ENCODE data around the gene PLCB1.

The PLCB1 gene

DNA sequence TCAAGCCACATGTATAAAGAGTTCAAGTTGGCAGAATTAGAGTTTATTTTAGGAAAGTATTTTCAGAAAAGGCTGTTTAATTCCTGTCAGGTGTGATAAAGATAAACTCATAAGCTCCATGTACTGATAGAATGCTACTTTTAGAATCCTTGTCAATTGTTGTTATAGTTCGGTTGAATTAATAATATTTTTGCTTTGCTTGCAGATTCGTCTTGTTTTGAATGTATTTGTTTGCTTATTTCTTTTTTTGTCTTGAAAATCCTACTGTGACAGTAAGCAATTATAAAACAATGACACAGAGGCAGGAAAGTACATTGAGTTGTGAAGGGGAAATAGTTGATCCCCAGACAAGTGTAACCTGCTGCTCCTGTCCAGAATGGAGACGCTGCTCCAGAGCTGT is 602.9 kb downstream of the PLCB1 start:
- Histone ChIP-seq H3K79me2 (ENCODE audit: insufficient read depth, low read length) (no peaks in the 10 kb centered on the region), H3K9ac (ENCODE audit: low read length) (no peak overlapping the region), H3K27me3 (ENCODE audit: insufficient read depth, low read length) (no peaks in the 10 kb centered on the region; the same call in 1 of the 2 replicates), H4K20me1 (ENCODE audit: insufficient read depth, low read length) (no peaks in the 10 kb centered on the region), H3F3A (ENCODE audit: insufficient read depth, low read length) (no peaks in the 10 kb centered on the region), H2AFZ (ENCODE audit: low read length) (no peak overlapping the region), H3K27ac (ENCODE audit: low read depth, low read length, poor library complexity, severe bottlenecking) (no peak overlapping the region), H3K4me1 (ENCODE audit: insufficient read depth, low read length, severe bottlenecking) (no peaks in the 10 kb centered on the region), H3K9me3 (ENCODE audit: low read length) (no peaks in the 10 kb centered on the region), H3K9me2 (ENCODE audit: low read depth, low read length) (no peaks in the 10 kb centered on the region), H3K4me2 (ENCODE audit: low read length) (no peak overlapping the region), H3K4me3 (ENCODE audit: low read depth, low read length, poor library complexity, severe bottlenecking) (no peak overlapping the region), H3K36me3 (ENCODE audit: insufficient read depth, low read length) (no peaks in the 10 kb centered on the region)
- TF ChIP-seq, protein P1, sequence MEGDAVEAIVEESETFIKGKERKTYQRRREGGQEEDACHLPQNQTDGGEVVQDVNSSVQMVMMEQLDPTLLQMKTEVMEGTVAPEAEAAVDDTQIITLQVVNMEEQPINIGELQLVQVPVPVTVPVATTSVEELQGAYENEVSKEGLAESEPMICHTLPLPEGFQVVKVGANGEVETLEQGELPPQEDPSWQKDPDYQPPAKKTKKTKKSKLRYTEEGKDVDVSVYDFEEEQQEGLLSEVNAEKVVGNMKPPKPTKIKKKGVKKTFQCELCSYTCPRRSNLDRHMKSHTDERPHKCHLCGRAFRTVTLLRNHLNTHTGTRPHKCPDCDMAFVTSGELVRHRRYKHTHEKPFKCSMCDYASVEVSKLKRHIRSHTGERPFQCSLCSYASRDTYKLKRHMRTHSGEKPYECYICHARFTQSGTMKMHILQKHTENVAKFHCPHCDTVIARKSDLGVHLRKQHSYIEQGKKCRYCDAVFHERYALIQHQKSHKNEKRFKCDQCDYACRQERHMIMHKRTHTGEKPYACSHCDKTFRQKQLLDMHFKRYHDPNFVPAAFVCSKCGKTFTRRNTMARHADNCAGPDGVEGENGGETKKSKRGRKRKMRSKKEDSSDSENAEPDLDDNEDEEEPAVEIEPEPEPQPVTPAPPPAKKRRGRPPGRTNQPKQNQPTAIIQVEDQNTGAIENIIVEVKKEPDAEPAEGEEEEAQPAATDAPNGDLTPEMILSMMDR (IDR thresholded peaks at IDR 0.05; ENCODE audit: low read length): no peak
- no peak for TF ChIP-seq EZH2 (IDR thresholded peaks at IDR 0.05; ENCODE audit: borderline replicate concordance, low read length)

GRCh38 chr20:8735674-8736073 is 603.6 kb downstream of the PLCB1 start:
- H2AFZ ChIP-seq (ENCODE audit: low read length): no peak overlapping the region
- no peaks in the 10 kb centered on the region; the same call in 1 of the 2 replicates for H3K27me3 ChIP-seq (ENCODE audit: insufficient read depth, low read length)
- no peaks in the 10 kb centered on the region for H3K9me2 ChIP-seq (ENCODE audit: low read depth, low read length)
- no peak overlapping the region for H3K9ac ChIP-seq (ENCODE audit: low read length)
- no peak overlapping the region for H3K4me3 ChIP-seq (ENCODE audit: low read depth, low read length, poor library complexity, severe bottlenecking)
- TF ChIP-seq EZH2 (IDR thresholded peaks at IDR 0.05; ENCODE audit: borderline replicate concordance, low read length): no peak
- TF ChIP-seq, protein P1 (IDR thresholded peaks at IDR 0.05; ENCODE audit: low read length): no peak
- H3K27ac ChIP-seq (ENCODE audit: low read depth, low read length, poor library complexity, severe bottlenecking): no peak overlapping the region
- no peaks in the 10 kb centered on the region for H3K4me1 ChIP-seq (ENCODE audit: insufficient read depth, low read length, severe bottlenecking)
- H3K4me2 ChIP-seq (ENCODE audit: low read length): no peak overlapping the region
- no peaks in the 10 kb centered on the region for H3F3A ChIP-seq (ENCODE audit: insufficient read depth, low read length)
- H3K36me3 ChIP-seq (ENCODE audit: insufficient read depth, low read length): no peaks in the 10 kb centered on the region
- no peaks in the 10 kb centered on the region for H3K9me3 ChIP-seq (ENCODE audit: low read length)
- H3K79me2 ChIP-seq (ENCODE audit: insufficient read depth, low read length): no peaks in the 10 kb centered on the region
- H4K20me1 ChIP-seq (ENCODE audit: insufficient read depth, low read length): no peaks in the 10 kb centered on the region

DNA sequence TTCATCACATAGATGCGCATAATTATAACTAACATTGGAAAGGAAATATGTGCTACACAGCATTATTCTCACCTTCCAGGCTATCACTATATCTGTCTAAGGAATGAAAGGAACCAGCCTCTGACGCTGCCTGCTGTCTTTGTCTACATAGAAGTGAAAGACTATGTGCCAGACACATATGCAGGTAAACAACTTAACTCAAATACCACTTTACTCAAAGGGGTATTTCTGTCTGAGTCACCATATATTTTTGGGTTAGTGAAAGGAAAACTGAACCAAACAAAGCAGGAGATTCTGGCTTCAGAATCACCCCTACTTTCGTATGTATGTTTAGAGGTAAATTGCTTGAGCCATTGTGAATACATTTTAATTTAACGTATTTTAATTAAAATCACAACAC is 608.2 kb downstream of the PLCB1 start:
- no peak for TF ChIP-seq EZH2 (IDR thresholded peaks at IDR 0.05; ENCODE audit: borderline replicate concordance, low read length)
- TF ChIP-seq, protein P1 (IDR thresholded peaks at IDR 0.05; ENCODE audit: low read length): no peak
- no peaks in the 10 kb centered on the region; the same call in 1 of the 2 replicates for H3K27me3 ChIP-seq (ENCODE audit: insufficient read depth, low read length)

More for the DNA sequence above, 608.2 kb downstream of the PLCB1 start:
- Histone ChIP-seq H3F3A (ENCODE audit: insufficient read depth, low read length) (no peaks in the 10 kb centered on the region), H3K9me3 (ENCODE audit: low read length) (no peaks in the 10 kb centered on the region), H2AFZ (ENCODE audit: low read length) (no peak overlapping the region), H3K27ac (ENCODE audit: low read depth, low read length, poor library complexity, severe bottlenecking) (no peak overlapping the region), H4K20me1 (ENCODE audit: insufficient read depth, low read length) (no peaks in the 10 kb centered on the region), H3K4me3 (ENCODE audit: low read depth, low read length, poor library complexity, severe bottlenecking) (no peak overlapping the region), H3K9me2 (ENCODE audit: low read depth, low read length) (no peaks in the 10 kb centered on the region), H3K36me3 (ENCODE audit: insufficient read depth, low read length) (no peaks in the 10 kb centered on the region), H3K9ac (ENCODE audit: low read length) (no peak overlapping the region), H3K4me2 (ENCODE audit: low read length) (no peak overlapping the region), H3K79me2 (ENCODE audit: insufficient read depth, low read length) (no peaks in the 10 kb centered on the region), H3K4me1 (ENCODE audit: insufficient read depth, low read length, severe bottlenecking) (no peaks in the 10 kb centered on the region)
